Stimulated activated CD4-positive, alpha-beta T cell treated with anti-CD3 and anti-CD28 coated beads, Interleukin-4, amount 100 ng/mL, for 48 hours (primary cell): ENCODE results near the gene ATAD2B.
"Not testable (repeated sequence)": the region's sequence is repeated elsewhere in the genome, so short reads cannot be mapped to it uniquely, and the experiment has no call there.

Experiments used
- DNase-seq, 2 donors: peaks; one replicate each; pipeline ENCODE4 v3.0.0-alpha.2; 2020; ENCODE audit warnings: low read depth in 2 of 2

The ATAD2B gene

GRCh38 chr2:23791030-23791429 lies 135.9 kb downstream of the ATAD2B start:
- no peak for DNase-seq

DNA sequence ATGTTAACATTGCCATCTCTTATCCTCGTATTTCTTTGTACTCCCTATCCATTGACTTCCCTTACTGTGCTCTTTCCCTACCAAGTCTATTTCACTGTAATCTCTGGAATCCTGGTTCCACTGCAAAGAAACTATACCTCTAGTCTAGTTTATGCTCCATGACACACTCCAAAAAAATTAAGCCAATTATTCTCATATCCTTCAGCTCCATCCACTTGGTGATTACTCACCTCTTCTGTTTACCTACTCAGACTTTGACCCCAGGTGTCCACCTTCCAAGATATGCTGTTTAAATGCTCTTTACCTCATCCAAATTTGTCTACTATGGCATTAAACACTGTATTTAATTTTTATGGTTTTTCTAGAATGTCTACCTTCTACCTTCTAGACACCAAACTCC lies 137.9 kb downstream of the ATAD2B start:
- DNase-seq = no peak

DNA sequence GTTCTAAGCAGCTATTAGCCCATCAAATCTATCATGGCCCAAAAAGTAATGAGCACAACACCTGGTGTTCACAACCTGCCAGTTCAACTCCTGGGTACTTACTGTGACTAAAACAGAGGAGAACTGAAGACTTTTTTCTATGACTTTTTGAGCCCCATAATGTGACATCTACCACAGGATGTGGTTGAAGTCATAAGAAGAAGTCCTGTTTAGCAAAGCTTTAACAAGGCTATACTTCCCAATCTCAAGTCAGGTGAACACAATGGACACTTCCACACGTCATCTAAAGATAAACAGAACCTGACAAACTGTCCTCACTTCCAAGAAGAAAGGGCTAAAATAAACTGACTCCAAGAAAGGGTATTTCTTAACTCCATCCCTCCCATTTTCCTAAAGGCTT lies 138.8 kb downstream of the ATAD2B start:
- no peak for DNase-seq

DNA sequence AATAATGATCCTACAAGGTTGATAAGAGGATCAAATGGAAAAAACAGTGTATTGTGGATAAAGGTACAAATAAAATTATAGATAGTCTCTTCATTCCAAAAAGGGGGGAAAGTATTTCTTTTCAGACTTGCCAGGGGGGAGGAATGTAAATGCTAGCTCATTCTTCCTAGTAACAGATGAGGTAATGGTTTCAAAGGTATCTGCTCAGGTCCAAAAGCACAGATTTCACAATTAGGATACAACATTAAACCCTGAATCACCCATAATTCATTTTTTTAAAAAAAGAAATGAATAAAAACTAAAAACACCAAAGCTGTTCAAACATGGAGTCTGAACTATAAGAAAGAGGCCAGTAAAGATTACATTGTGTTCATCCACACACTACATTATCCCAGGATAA lies 142.0 kb downstream of the ATAD2B start:
- no peak for DNase-seq

- no peak for DNase-seq
These were observed 144.3 kb downstream of the ATAD2B start for GRCh38 chr2:23782646-23783045.

DNA sequence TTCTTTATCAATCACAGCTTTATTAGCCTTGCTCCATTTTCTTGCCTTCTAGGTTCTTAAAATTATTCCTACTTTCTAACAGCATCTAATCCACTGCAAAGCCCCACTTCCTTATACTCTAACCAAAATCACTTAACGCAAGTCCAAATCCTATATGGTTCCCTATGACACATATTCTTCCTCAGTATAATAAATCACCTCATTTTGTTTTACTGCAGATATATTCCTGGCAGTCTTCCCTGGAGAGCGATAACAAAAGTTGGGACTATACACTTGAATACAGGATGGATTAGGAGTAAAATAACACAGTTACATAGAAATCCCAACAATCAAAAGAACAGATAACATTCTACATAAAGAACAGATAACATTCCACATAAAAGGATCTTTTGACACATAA lies 144.8 kb downstream of the ATAD2B start:
- no peak for DNase-seq

- DNase-seq = not testable (repeated sequence)
These were observed 146.5 kb downstream of the ATAD2B start for GRCh38 chr2:23780465-23780864.

DNA sequence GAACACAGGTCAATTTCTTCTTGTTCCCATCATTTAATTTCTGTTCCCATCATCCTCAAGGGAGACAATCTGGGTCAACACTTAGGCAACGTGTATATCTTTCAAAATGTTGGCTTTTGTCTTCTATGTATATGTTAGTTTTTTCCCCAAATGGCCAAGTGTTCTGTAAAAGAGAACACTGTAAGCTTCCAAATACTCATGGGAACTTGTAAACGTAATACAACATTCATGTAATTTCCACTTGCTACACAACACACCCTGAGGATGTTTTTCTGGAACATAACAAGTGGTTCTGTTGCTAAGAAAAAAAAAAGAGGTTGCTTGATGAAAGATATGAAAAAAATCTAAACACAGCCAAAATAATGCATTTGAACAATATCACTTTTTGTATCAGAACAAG lies 149.1 kb downstream of the ATAD2B start:
- DNase-seq = no peak

GRCh38 chr2:23776021-23776420 lies 150.9 kb downstream of the ATAD2B start:
- no peak for DNase-seq

DNA sequence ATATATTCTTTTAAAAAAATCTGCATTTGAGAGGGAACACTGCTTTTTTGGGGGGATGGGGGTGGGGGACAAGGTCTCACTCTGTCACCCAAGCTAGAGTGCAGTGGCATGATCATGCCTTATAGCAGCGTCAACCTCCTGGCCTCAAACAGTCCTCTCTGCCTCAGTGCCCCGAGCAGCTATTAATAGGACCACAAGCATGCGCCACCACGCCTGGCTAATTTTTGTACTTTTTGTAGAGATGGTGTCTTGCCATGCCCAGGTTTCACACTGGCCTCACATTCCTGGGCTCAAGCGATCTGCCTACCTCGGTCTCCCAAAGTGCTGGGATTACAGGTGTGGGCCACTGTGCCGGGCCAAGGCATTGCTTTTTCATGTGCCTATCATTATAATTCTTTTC lies 154.2 kb downstream of the ATAD2B start:
- DNase-seq = no peak

- no peak for DNase-seq
These were observed 154.9 kb downstream of the ATAD2B start for GRCh38 chr2:23772056-23772455.

- no peak for DNase-seq
These were observed 157.6 kb downstream of the ATAD2B start for GRCh38 chr2:23769364-23769763.

DNA sequence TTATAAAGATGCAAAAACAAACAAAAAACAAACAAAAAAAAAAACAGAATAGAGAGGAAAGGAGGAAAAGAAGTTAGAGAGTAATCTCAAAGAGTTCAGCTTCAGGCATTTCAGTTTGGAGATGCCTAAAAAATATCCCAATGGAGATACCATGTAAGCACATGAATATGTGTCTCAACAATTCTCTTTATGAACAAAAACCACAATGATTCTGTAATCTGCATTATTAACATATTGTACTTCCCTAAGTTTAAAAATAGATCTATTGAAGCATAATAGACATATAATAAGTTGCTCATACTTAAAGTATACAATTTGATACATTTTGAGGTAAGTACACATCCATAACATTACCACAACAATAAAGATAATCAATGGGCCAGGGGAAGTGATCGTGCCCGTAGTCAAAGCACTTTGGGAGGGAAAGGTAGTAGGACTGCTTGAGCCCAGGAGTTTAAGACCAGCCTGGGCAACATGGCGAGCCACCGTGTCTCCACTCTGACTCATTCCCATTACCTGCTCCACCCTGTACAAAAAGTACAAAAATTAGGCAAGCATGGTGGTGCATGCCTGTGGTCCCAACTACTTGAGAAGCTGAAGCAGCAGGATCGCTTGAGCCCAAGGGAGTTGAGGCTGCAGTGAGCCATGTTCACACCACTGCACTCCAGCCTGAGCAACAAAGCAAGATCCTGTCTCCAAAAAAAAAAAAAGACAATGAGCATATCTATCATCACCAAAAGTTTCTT lies 158.9 kb downstream of the ATAD2B start:
- DNase-seq = no peak

GRCh38 chr2:23762141-23762540 lies 164.8 kb downstream of the ATAD2B start:
- no peak for DNase-seq

DNA sequence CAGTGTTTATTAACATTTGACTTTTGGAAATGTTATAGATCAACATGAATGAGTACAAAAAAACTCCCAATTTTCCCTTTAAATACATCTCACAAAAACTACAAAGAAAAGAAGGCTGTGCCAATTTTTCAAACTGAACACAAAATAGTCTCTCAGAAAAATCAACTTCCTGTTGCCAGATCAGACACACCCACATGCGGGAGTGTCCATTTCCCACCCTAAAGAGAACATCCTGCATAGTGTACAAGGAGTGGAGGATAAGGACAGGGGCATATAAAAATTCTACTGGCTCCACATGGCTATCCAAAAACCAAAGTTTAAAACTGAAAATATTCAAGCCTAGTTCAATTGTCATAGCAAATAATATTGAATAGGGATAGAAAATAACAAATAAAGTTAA lies 165.3 kb downstream of the ATAD2B start:
- DNase-seq = no peak

- no peak for DNase-seq
These were observed 166.2 kb downstream of the ATAD2B start for GRCh38 chr2:23760736-23761135.

- DNase-seq = no peak
These were observed 169.1 kb downstream of the ATAD2B start for GRCh38 chr2:23757686-23758433.

DNA sequence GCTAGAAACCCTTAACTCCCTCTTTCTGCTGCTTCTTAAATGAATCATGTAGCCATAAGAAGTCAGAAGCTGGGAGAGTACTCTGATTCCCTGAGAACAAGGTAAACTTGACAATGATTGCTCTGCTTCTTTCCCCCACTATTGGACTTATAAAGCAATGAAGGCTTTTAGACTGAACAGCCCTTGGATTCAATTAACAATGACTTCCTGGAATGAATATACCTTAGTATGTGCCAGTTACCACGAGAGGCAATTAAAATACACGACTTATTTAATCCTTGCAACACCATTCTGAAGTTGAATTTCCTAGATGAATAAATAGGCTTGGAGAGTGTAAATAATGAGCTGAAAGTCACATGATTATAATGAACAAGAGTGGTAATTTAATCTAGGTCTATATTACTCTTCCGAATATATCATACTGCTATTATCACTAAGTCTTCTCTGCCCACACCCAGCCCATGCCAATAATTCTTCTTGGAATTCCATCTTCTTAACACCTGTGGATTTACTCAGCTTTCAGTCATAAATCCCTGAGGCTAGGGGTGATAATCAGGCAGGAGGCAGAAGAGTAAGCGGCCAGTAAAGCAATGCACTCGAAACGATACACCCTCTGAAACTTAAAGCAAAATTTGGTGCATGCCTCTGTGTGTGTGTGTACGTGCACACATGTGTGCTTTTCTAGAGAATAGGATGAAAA lies 170.2 kb downstream of the ATAD2B start:
- no peak for DNase-seq

- DNase-seq = no peak
These were observed 172.0 kb downstream of the ATAD2B start for GRCh38 chr2:23754970-23755369.

DNA sequence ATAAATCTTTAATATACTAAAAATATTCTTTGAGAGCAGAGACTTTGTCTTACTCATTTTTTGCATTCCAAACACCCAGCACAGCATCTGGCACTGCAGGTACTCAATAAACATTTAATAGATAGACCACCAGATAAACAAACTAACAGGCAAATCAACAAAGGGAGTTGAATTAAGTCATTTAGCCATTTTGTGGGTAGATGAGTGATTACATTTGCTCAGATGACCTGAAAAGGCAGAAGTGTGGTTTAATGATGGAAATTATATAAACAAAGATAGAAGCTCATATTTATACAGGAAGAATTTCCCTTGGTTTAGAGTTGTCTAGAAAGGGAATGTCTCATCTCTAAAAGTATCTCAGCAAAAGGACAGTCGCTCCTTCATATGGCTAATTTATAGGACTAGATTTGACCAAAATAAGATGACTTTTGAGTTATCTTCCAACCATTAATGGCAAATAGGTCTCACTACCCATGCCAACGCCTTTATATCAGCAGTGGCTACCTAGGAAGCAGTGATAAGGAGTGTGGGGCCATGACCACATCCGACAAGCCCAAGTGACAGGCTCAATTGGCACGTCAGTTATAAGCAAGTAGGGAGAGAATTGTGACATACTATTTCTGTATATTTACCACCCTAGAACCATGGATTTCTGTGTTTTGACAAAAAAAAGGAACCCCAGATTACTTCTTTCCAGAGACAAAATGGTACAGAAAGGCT lies 173.5 kb downstream of the ATAD2B start:
- no peak for DNase-seq

DNA sequence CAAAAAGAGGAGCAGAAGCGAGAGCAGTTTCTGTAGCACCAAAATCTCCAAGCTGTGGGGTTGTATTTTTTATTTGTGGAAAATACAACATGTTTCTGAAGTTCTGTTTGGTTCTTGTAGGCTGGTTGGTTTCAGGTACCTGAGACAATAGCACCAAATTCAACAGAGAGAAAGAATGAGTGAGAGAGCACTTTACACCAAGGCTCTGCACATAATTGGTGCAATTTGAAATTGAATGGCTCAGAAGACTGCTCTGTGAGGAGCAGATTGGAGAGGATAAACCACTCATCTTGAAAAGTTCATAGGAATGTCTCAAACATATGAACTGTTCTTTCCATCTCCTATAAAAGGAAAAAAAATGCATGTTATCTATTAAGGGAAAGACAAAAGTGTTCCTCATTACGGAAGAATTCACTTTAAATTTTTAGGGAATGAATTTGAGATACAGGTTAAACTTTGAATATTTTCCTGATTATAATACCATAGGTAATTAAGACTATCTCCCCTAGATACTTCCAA lies 175.1 kb downstream of the ATAD2B start:
- no peak for DNase-seq
